Glomerular endothelial cell (primary cell): ENCODE data around the gene CABP5. TPM values are rescaled to one million over a fixed set of nuclear protein-coding genes. Genes with fewer than 3 reads are reported as not detected.

ENCODE experiments used
- DNase-seq: peaks from one replicate; pipeline ENCODE4 v3.0.0-alpha.2; 2011; ENCODE audit warnings: low read depth, low spot score; ENCODE audit errors: extremely low read depth
- total RNA-seq: library from RNA; depleted of rRNA; stranded (reverse); fragments of >200 nt; gene quantifications from 2 replicates; pipeline ENCODE4 v1.2.3, GENCODE V29; 2015

Gene CABP5
- total RNA-seq, 1 donor from 2014 or later = not detected

GRCh38 chr19:48033604-48034003 is 10.3 kb downstream of the CABP5 start:
- no peak for DNase-seq

GRCh38 chr19:48030073-48030472 is 13.8 kb downstream of the CABP5 start:
- no peak for DNase-seq

- no peak for DNase-seq
Measured at GRCh38 chr19:48029431-48029830, 14.4 kb downstream of the CABP5 start.

- DNase-seq = no peak
Measured at GRCh38 chr19:48025480-48025879, 18.4 kb downstream of the CABP5 start.

- DNase-seq = no peak
Measured at GRCh38 chr19:48023518-48023917, 20.4 kb downstream of the CABP5 start.

- no peak for DNase-seq
Measured at GRCh38 chr19:48023011-48023410, 20.9 kb downstream of the CABP5 start.

GRCh38 chr19:48020686-48021085 is 23.2 kb downstream of the CABP5 start:
- no peak for DNase-seq

- DNase-seq = no peak
Measured at GRCh38 chr19:48010932-48011758, 32.7 kb downstream of the CABP5 start.

GRCh38 chr19:48006762-48007161 is 37.1 kb downstream of the CABP5 start:
- DNase-seq = no peak

- no peak for DNase-seq
Measured at GRCh38 chr19:48004236-48004635, 39.6 kb downstream of the CABP5 start.

- no peak for DNase-seq
Measured at GRCh38 chr19:48000846-48001245, 43.0 kb downstream of the CABP5 start.

- no peak for DNase-seq
Measured at GRCh38 chr19:47998800-47999199, 45.1 kb downstream of the CABP5 start.

- DNase-seq = no peak
Measured at GRCh38 chr19:47996230-47996727, 47.6 kb downstream of the CABP5 start.

- DNase-seq = no peak
Measured at GRCh38 chr19:47994209-47994802, 49.6 kb downstream of the CABP5 start, which contains the start of gene ELSPBP1. ELSPBP1 (plus strand) TSS chr19:47994632; CDS start chr19:48008668, 14,036 bp downstream.

- no peak for DNase-seq
Measured at GRCh38 chr19:47992070-47992469, 51.8 kb downstream of the CABP5 start, which contains the start of gene BSPH1. BSPH1 (minus strand) TSS chr19:47992170; CDS start chr19:47992081, 89 bp downstream.

GRCh38 chr19:47991191-47991808 is 52.6 kb downstream of the CABP5 start:
- no peak for DNase-seq

Other genes starting within 250 kb of the CABP5 start
- not detected in 2 replicates for gene TPRX1, start 239.5 kb downstream of the CABP5 start, total RNA-seq
- not detected in 2 replicates for gene CRX, start 222.1 kb downstream of the CABP5 start, total RNA-seq
- not detected in 2 replicates for gene TPRX2, start 184.8 kb downstream of the CABP5 start, total RNA-seq
- not detected in 2 replicates for gene SULT2A1, start 157.8 kb downstream of the CABP5 start, total RNA-seq
- not detected in 2 replicates for gene BSPH1, start 51.9 kb downstream of the CABP5 start, total RNA-seq
- gene ELSPBP1, start 49.4 kb downstream of the CABP5 start, total RNA-seq = not detected in 2 replicates
- gene PLA2G4C, start 66.7 kb upstream of the CABP5 start, total RNA-seq = 279 and 309 TPM in 2 replicates
- 42.9 and 47.3 TPM in 2 replicates for gene LIG1, start 126.3 kb upstream of the CABP5 start, total RNA-seq
- 3.6 and 6.5 TPM in 2 replicates for gene ZSWIM9, start 126.6 kb upstream of the CABP5 start, total RNA-seq
- gene CARD8, start 211.8 kb upstream of the CABP5 start, total RNA-seq = 78.5 and 116 TPM in 2 replicates
- gene ZNF114, start 226.0 kb upstream of the CABP5 start, total RNA-seq = 0.23 and 1.2 TPM in 2 replicates